Liver (tissue), 9 donors: Measurements from ENCODE around the gene CPNE9. TPM values are rescaled to one million over a fixed set of nuclear protein-coding genes. Genes with fewer than 3 reads are reported as not detected.

ENCODE experiments used
- DNase-seq: peaks from one replicate; pipeline ENCODE4 v3.0.0-alpha.2; 2017; ENCODE audit warnings: low spot score
- H3K27ac ChIP-seq, 2 donors: one replicate each; pipeline ENCODE4 v1.7.0; 2013; ENCODE audit warnings: inconsistent platforms in 2 of 2, low read length in 2 of 2, control low read depth in 1 of 2, low read depth in 1 of 2, mild to moderate bottlenecking in 1 of 2
- H3K27me3 ChIP-seq, 4 donors: one replicate each; pipeline versions ENCODE4 v1.6.1 to v1.7.0; 2013; ENCODE audit warnings: low read length in 3 of 4, inconsistent platforms in 1 of 4, mild to moderate bottlenecking in 1 of 4, moderate library complexity in 1 of 4; ENCODE audit not compliant: control insufficient read depth in 4 of 4, insufficient read depth in 4 of 4
- H3K36me3 ChIP-seq, 4 donors: one replicate each; pipeline versions ENCODE4 v1.6.1 to v1.7.0; 2013; ENCODE audit warnings: low read length in 3 of 4, mild to moderate bottlenecking in 3 of 4, low read depth in 1 of 4, moderate library complexity in 1 of 4; ENCODE audit not compliant: control insufficient read depth in 4 of 4, insufficient read depth in 3 of 4
- H3K4me1 ChIP-seq, 4 donors: one replicate each; pipeline versions ENCODE4 v1.6.1 to v1.7.0; 2013; ENCODE audit warnings: low read length in 3 of 4, mild to moderate bottlenecking in 3 of 4, moderate library complexity in 1 of 4; ENCODE audit not compliant: control insufficient read depth in 4 of 4, insufficient read depth in 4 of 4
- H3K4me3 ChIP-seq, 3 donors: one replicate each; pipeline versions ENCODE4 v1.6.1 to v1.7.0; 2013; ENCODE audit warnings: low read length in 3 of 3, control low read depth in 1 of 3, low read depth in 1 of 3, mild to moderate bottlenecking in 1 of 3
- H3K9ac ChIP-seq, 2 donors: one replicate each; pipeline ENCODE4 v1.7.0; 2013; ENCODE audit warnings: low read length in 2 of 2, mild to moderate bottlenecking in 2 of 2, moderate library complexity in 2 of 2, control low read depth in 1 of 2, low read depth in 1 of 2
- H3K9me3 ChIP-seq, 4 donors: one replicate each; pipeline versions ENCODE4 v1.6.1 to v1.7.0; 2013; ENCODE audit warnings: low read length in 3 of 4; ENCODE audit not compliant: control insufficient read depth in 4 of 4
- ATF3 ChIP-seq: IDR thresholded peaks from 2 replicates; pipeline ENCODE4 v1.6.1; 2016; ENCODE audit warnings: antibody characterized with exemption
- CTCF ChIP-seq: fragments of 150-350 bp; IDR thresholded peaks from 2 replicates; pipeline ENCODE4 v1.5.1; 2017; ENCODE audit warnings: improper control_type of control experiment, low read depth, low read length; ENCODE audit not compliant: missing input control
- EGR1 ChIP-seq, 2 donors: IDR thresholded peaks; 2 replicates each; pipeline ENCODE4 v1.6.1; 2016 to 2018; ENCODE audit warnings: antibody characterized with exemption in 2 of 2, low read depth in 2 of 2
- GABPA ChIP-seq, 2 donors: IDR thresholded peaks in 1 of 2; conservative IDR thresholded peaks in 1 of 2; 2 replicates each; pipeline ENCODE4 v1.6.1; 2016; ENCODE audit warnings: antibody characterized with exemption in 2 of 2, mild to moderate bottlenecking in 1 of 2, moderate library complexity in 1 of 2
- MAX ChIP-seq: IDR thresholded peaks from 2 replicates; pipeline ENCODE4 v1.6.1; 2016; ENCODE audit warnings: antibody characterized with exemption
- NR2F2 ChIP-seq: IDR thresholded peaks from 2 replicates; pipeline ENCODE4 v1.6.1; 2016; ENCODE audit warnings: antibody characterized with exemption
- REST ChIP-seq: IDR thresholded peaks from 2 replicates; pipeline ENCODE4 v1.6.1; 2016; ENCODE audit warnings: antibody characterized with exemption, mild to moderate bottlenecking
- TAF1 ChIP-seq: conservative IDR thresholded peaks from 2 replicates; pipeline ENCODE4 v1.6.1; 2016; ENCODE audit warnings: antibody characterized with exemption, mild to moderate bottlenecking
- ZBTB33 ChIP-seq: IDR thresholded peaks from 2 replicates; pipeline ENCODE4 v1.6.1; 2016; ENCODE audit warnings: antibody characterized with exemption
- WGBS: extraction: QIAGEN DNeasy Blood & Tissue Kit; methylation state at CpG from one replicate; pipeline ENCODE4 v1.1.7; 2013; 5-methylcytosine and 5-hydroxymethylcytosine counted together
- polyA plus RNA-seq, 2 donors: library from polyadenylated mRNA; stranded (reverse) in 1 of 2; unstranded in 1 of 2; fragments of 200-250 nt in 1 of 2; fragments of >200 nt in 1 of 2; fragmentation: Nextera tagmentation in 1 of 2; extraction: Ambion mirVana in 1 of 2; gene quantifications; one replicate each; pipeline versions ENCODE4 v1.2.1 to v1.2.3, GENCODE V29; 2013 to 2015
- total RNA-seq, 2 donors: library from RNA; depleted of rRNA; stranded (reverse); fragments of >200 nt; gene quantifications; one replicate each; pipeline ENCODE4 v1.2.3, GENCODE V29; 2014
- donor health status: healthy.
- donor health status: healthy.
- donor health status: healthy.
- donor health status: healthy.
- donor health status: healthy.

Gene CPNE9
- total and polyA plus RNA-seq, 4 donors: not detected

- H3K4me1 ChIP-seq: peaks cover 3 to 23% (median 17%) of the 10 kb centered on the region in 4 donors
- no peak for TF ChIP-seq NR2F2
- no peak for TF ChIP-seq REST
- TF ChIP-seq TAF1: no peak
- no peak for TF ChIP-seq ATF3
- no peak for TF ChIP-seq GABPA (IDR thresholded peaks at IDR 0.05 in 1 of 2, conservative IDR thresholded peaks at IDR 0.05 in 1 of 2)
- no peak for TF ChIP-seq EGR1 (IDR thresholded peaks at IDR 0.05; ENCODE audit: low read depth in 2 of 2)
- TF ChIP-seq ZBTB33: no peak
- peaks cover 0 to 1% (median under 1%) of the 10 kb centered on the region in 4 donors for H3K36me3 ChIP-seq
- no peaks in the 10 kb centered on the region for H3K9me3 ChIP-seq
- WGBS: 91% methylated on average over 10 of the region's 10 CpGs
- DNase-seq: no peak
- no peak overlapping the region for H3K4me3 ChIP-seq
- no peak overlapping the region for H3K9ac ChIP-seq
- no peaks in the 10 kb centered on the region for H3K27me3 ChIP-seq
- no peak overlapping the region for H3K27ac ChIP-seq
Measured at GRCh38 chr3:9729419-9729818, 25.8 kb downstream of the CPNE9 start.

GRCh38 chr3:9730657-9731205 lies 27.1 kb downstream of the CPNE9 start:
- H3K36me3 ChIP-seq: peaks cover 0 to 10% (median 7%) of the 10 kb centered on the region in 4 donors
- no peak for DNase-seq
- peak overlapping the region in 1 of 2 donors; percentile 37 for H3K9ac ChIP-seq
- WGBS: 2% methylated on average over 16 of the region's 17 CpGs
- H3K27ac ChIP-seq: peak overlapping the region; percentile 74 to 98
- no peaks in the 10 kb centered on the region for H3K9me3 ChIP-seq
- TF ChIP-seq MAX (no peak), CTCF (peak; percentile 15)
- no peaks in the 10 kb centered on the region for H3K27me3 ChIP-seq
- peak overlapping the region; percentile 55 to 74 (median 73) for H3K4me3 ChIP-seq
- H3K4me1 ChIP-seq: peaks cover 3 to 23% (median 17%) of the 10 kb centered on the region in 4 donors
